CD4-positive, alpha-beta T cell treated with Interleukin-15 for 4 hours (primary cell): Measurements from ENCODE around the gene TMBIM6.
A peak's percentile ranks its signal among the peaks of the same experiment; 100 is the strongest.
"Not testable (repeated sequence)": the region's sequence is repeated elsewhere in the genome, so short reads cannot be mapped to it uniquely, and the experiment has no call there.

Source experiments
- DNase-seq: peaks from one replicate; pipeline ENCODE4 v3.0.0-alpha.2; 2020; ENCODE audit warnings: low spot score

TMBIM6 gene

GRCh38 chr12:49740930-49741881 is at the start of gene TMBIM6:
TMBIM6 (plus strand) TSS chr12:49741557; CDS start chr12:49752494, 10,937 bp downstream.
- DNase-seq: peak; percentile 100

GRCh38 chr12:49692851-49693250 is 48.5 kb upstream of the TMBIM6 start:
- DNase-seq: no peak

- DNase-seq: no peak
These were observed 47.4 kb upstream of the TMBIM6 start for GRCh38 chr12:49693931-49694444.

GRCh38 chr12:49696723-49697122 is 44.6 kb upstream of the TMBIM6 start:
- DNase-seq: no peak

GRCh38 chr12:49697808-49698207 is 43.5 kb upstream of the TMBIM6 start:
- no peak for DNase-seq

GRCh38 chr12:49698619-49699545 is 42.5 kb upstream of the TMBIM6 start:
- peak; percentile 23 for DNase-seq

GRCh38 chr12:49702009-49702408 is 39.3 kb upstream of the TMBIM6 start:
- DNase-seq: no peak

- no peak for DNase-seq
These were observed 38.6 kb upstream of the TMBIM6 start for GRCh38 chr12:49702676-49703215.

- DNase-seq: peak; percentile 68
These were observed 37.7 kb upstream of the TMBIM6 start for GRCh38 chr12:49703647-49704137.

- DNase-seq: peak; percentile 12
These were observed 35.8 kb upstream of the TMBIM6 start for GRCh38 chr12:49705479-49706134.

- no peak for DNase-seq
These were observed 34.8 kb upstream of the TMBIM6 start for GRCh38 chr12:49706351-49707127.

- DNase-seq: peak; percentile 99
These were observed 34.1 kb upstream of the TMBIM6 start, which contains the start of gene FMNL3 for GRCh38 chr12:49707128-49707811. FMNL3 (minus strand) TSS chr12:49707405; CDS start chr12:49707180, 225 bp downstream.

- DNase-seq: no peak
These were observed 33.6 kb upstream of the TMBIM6 start for GRCh38 chr12:49707812-49708147.

- DNase-seq: no peak
These were observed 32.5 kb upstream of the TMBIM6 start for GRCh38 chr12:49708851-49709250.

GRCh38 chr12:49713952-49714351 is 27.4 kb upstream of the TMBIM6 start:
- not testable (repeated sequence) for DNase-seq

GRCh38 chr12:49716553-49716952 is 24.8 kb upstream of the TMBIM6 start:
- DNase-seq: no peak

- not testable (repeated sequence) for DNase-seq
These were observed 23.6 kb upstream of the TMBIM6 start for GRCh38 chr12:49717800-49718199.

- no peak for DNase-seq
These were observed 21.1 kb upstream of the TMBIM6 start for GRCh38 chr12:49720214-49720613.

GRCh38 chr12:49721355-49721754 is 20.0 kb upstream of the TMBIM6 start:
- not testable (repeated sequence) for DNase-seq

GRCh38 chr12:49728446-49728845 is 12.9 kb upstream of the TMBIM6 start:
- DNase-seq: no peak
